NK-92 (cell line): ENCODE data around the gene CRK.
"Not testable (repeated sequence)": the region's sequence is repeated elsewhere in the genome, so short reads cannot be mapped to it uniquely, and the experiment has no call there.

Experiments
- DNase-seq: peaks from one replicate; lab custom pipeline; 2025; ENCODE audit not compliant: unreplicated experiment; lab: John Stamatoyannopoulos, UW

CRK gene

DNA sequence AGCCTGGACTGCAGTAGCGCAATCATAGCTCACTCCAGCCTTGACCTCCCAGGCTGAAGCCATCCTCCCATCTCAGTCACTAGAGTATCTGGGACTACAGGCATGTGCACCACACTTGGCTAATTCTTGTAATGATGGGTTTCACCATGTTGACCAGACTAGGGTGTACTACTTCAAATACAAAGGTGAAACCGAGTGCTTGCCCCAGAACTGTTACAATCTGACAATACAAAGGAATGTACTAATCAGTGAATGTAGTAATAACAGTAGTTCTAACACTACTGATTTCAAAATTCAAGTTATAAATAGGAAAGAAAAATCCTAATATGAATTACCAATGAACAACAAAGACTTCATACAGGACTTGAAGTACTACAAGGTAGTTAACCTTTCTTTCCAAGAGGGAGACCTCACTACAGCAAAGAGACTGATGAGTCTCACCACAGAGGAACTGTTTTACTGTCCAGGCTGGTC lies 24.4 kb downstream of the CRK start:
- DNase-seq: no peak

DNA sequence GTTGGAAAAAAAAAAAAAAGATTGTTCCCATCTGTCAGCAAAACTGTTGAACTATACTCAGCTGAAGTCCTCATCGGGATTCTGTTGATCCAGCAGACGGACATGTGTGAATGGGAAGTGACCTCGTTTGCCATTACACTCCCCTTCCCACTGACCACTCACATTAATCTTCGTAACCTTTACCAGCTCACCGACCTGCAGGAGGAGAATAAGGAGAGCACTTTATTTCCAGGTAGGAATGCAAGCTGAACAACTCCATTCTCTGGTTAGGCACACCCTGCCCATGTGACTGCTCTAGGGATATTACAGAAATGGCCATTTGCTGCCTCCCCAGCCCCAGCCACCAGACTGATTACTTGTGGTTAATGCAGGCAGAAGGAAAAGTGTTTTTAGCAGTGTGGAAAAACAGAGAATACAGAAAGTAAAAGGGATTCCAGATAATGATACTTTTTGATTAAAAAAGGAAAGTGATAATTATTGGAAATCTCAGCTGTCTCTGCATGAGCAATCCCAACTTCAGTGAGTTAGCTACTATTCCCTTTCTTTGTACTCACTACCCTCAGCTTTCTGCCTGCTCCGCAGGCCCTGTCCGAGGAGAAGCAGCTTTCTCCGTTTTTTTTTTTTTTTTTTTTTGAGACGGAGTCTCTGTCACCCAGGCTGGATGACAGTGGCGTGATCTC lies 32.4 kb downstream of the CRK start:
- no peak for DNase-seq

DNA sequence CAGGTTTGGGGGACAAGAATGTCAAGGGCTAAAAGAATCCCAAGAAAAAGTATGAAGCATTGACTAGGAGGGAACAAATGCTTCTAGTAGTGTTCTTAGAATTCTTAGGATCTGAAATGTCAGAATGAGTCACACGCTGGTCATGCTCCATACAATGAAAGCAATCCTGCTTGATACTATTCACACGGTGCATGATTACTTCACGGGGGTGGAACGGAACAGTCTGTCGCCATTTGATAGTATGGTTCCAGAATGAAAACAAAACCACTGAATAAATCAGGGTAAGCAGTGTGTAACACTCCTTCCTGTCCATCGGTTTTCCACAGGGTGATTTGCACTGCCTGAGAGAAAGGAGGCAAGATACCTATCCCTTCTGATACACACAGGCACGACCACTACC lies 33.1 kb downstream of the CRK start:
- no peak for DNase-seq

DNA sequence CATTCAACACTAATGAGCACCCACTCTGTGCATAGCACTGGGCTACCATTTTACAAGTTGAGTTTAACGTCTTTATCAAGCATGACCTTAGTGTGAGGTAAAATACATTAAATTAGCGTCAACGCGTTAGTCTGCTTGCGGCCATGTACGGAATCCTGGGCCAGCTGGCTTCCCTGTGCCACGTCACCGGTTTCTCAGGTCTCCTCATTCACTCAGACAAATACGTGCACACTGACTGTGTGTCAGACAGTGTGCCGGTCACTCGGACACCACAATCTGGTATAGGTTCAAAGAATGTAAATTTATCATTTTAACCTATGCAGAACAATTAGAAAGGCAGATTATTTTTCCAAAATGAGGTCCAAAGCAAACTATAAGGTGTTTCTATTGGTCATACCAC lies 34.6 kb downstream of the CRK start:
- no peak for DNase-seq

DNA sequence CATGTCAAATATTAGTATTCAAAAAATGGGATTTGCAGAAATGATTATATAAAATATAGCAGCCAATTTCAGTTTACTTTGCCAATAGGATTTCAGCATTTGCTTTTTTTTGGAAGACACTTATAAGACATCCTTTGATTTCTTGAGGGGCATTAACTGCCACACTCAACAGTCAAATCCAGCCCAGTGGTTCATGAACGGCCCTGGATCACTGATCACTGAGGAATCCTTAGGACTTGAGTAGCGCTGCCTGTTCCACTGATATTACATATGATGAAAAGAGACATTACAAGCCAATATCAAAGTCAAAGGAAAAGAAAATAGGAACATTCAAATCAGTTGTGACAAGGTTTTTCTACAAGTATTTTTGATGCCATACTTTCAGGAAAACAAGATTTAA lies 35.1 kb downstream of the CRK start:
- DNase-seq: no peak

DNA sequence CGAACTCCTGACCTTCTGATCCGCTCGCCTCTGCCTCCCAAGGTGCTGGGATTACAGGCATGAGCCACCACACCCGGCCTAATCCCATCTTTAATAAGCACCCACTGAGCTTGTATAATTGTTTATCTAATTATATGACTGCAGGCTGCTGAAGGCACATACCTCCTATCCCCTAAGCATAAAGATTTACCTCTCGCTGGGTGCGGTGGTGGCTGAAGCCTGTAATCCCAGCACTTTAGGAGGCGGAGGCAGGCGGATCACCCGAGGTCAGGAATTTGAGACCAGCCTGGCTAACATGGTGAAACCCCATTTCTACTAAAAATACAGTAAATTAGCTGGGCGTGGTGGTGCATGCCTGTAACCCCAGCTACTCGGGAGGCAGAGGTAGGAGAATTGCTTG lies 35.9 kb downstream of the CRK start:
- no peak for DNase-seq

DNA sequence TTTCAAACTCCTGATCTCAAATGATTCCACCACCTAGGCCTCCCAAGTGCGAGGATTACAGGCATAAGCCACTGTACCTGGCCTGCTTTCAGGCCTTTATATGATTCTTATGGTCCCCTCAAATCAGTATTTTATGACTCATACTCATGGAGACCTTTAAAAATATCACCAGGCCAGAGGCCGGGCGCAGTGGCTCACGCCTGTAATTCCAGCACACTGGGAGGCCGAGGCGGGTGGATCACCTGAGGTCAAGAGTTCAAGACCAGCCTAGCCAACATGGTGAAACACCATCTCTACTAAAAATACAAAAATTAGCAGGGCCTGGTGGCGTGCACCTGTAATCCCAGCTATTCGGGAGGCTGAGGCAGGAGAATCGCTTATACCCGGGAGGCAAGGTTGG lies 37.6 kb downstream of the CRK start:
- DNase-seq: not testable (repeated sequence)

DNA sequence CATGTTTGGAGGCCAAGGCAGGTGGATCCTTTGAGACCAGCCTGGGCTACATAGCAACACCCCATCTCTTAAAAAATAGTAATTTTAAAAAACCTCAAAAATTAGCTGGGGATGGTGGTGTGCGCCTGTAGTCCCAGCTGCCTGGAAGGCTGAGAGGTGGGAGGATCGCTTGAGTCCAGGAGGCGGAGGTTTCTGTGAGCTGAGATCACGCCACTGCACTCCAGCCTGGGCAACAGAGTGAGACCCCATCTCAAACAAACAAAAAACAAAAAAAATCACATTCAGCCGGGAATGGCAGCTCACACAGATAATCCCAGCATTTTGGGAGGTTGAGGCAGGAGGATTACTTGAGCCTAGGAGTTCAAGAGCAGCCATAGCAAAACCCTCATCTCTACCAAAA lies 39.6 kb downstream of the CRK start:
- DNase-seq: no peak

DNA sequence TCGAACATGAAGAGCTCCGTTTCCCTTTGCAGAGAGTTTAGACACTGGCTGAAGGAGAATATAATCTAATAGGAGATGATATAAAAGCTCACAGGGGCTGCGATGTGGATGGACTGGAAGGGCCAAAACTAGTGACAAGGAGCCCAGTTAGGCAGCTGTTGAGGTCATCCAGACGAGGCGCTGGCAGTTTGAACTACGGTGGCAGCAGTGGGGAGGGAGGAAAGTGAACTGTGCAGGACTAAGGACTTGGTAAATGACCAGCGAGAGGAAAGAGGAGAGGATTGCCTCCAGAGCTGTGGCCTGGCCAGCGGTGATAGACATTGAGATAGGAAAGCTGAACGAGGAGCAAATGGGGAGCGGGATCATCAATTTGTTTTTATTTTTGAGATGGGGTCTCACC lies 41.4 kb downstream of the CRK start:
- DNase-seq: no peak

DNA sequence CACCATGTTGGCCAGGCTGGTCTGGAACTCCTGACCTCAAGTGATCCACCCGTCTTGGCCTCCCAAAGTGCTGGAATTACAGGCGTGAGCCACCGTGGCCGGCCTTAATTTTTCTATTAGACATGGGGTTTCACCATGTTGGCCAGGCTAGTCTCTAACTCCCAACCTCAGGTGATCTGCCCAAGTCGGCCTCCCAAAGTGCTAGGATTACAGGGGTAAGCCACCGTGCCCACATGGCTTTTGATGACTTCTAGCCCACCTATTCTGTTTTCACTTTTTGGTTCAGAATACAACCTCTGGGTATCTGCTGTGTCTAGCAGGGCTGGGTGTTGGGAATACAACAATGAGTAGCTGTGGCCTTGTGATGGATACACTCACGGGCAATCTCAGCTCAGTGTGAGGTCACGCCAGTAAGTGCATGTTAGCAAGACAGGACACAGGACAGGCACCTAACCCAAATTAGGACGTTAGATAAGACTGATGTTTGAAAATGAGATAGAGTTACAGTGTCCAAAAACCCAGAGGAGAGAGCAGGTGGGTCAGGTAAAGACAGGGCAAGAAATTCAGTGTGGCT lies 41.9 kb downstream of the CRK start:
- DNase-seq: no peak

DNA sequence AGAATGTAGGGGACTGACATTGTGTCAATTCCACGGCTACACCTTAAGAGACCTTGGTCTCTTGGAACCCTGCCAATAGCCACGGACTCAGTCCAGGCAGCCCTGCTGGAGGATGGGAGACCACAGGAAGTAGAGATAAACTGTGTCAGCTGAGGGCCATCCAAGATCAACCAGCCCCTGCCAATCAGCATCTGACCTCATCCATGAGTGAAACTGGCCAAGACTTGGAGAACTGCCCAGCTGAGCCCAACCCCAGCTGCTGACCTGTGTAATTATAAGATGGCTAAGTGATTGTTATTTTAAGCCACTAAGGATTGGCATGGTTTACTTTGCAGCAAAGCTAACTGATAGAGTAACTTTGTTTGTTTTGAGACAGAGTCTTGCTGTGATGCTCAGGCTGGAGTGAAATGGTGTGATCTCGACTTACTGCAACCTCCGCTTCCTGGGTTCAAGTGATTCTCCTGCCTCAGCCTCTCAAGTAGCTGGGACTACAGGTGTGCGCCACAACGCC lies 42.7 kb downstream of the CRK start:
- no peak for DNase-seq

DNA sequence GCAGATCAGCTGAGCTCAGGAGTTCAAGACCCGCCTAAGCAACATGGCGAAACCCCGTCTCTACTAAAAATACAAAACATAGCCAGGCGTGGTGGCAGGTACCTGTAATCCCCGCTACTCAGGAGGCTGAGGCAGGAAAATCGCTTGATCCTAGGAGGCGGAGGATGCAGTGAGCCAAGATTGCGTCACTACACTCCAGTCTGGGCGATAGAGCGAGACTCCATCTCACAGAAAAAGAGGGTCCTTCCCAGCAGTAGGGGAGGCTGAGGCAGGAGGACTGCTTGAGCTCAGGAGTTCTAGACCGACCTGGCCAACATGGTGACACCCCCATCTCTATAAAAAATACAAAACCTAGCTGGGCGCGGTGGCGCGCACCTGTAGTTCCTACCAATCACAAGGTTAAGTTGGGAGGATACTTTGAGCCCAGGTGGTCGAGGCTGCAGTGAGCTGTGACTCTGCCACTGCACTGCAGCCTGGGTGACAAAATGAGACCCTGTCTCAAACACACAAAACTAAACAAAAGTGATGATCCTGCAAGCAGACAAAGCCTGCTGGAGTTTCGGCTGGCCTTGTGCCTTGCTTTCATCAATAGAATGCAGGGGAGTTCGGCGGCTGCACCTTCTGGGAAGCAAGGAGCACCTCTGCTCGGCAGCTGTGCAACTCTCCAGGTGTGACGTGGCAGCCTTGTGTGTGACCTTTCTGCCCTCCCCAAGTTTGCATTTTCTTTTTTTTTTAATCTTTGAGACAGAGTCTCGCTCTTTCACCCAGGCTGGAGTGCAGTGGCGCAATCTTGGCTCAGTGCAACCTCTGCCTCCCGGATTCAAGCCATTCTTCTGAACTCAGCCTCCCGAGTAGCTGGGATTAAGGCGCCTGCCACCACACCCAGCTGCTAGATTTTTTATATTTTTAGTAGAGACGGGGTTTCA lies 43.6 kb downstream of the CRK start:
- no peak for DNase-seq

DNA sequence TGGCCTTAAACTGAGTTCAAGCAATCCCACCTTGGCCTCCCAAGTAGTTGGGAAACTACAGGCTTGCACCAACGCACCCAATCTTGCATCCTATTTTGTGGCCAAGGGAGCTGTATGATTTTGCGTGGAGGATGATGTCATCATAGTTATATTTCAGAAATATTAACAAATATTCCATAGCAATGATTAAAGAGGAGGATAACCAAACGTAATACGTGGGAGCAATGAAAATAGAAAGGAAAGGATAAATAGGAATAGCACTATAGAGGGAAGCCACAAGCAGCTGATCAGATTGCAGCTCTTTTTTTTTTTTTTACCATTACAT lies 53.8 kb downstream of the CRK start:
- no peak for DNase-seq

DNA sequence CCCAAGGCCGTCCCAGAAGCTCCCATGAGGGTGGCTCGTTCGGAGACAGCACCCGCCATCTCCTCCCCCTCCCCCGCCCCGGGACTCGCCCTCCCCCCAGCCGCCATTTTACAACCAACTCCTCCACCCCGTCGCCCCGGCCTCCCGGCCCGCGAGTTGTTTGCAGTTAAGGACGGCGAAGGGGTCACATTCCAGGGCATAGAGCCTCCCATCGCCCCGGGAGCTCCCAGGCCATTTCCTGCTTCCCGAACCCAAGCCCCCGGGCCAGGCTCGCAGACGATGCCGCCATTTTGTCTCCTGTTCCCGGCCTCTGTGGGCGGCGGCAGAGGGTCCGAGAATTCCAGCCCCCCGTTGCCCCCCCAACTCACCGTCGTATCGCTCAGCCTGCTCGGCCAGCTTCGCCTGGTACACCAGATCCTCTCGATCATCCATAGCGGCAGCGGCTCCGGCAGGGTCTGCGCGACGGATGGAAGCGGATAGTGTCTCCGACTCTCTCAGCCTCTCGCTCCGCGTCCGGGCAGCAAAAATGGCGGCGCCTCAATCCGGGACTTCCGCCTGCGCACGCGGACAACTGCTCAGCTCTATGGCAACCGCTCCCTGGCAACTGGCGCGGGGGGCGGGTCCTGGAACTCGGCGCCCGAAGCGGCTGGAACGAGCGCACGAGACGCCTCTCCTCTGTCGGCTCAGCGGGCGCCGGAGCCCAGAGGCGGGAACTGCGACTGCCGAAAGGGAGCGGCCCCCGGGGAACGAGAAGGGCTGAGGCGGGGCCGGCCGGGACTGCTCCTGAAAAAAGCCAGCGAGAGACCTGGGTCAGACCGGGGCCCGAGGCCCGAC lies 56.1 kb downstream of the CRK start, which contains the start of gene YWHAE:
Gene YWHAE (minus strand): TSS at position 544 of the 834 bp plus-strand sequence. CDS start 112 bp downstream, at position 432.
- DNase-seq: peak; percentile 50

DNA sequence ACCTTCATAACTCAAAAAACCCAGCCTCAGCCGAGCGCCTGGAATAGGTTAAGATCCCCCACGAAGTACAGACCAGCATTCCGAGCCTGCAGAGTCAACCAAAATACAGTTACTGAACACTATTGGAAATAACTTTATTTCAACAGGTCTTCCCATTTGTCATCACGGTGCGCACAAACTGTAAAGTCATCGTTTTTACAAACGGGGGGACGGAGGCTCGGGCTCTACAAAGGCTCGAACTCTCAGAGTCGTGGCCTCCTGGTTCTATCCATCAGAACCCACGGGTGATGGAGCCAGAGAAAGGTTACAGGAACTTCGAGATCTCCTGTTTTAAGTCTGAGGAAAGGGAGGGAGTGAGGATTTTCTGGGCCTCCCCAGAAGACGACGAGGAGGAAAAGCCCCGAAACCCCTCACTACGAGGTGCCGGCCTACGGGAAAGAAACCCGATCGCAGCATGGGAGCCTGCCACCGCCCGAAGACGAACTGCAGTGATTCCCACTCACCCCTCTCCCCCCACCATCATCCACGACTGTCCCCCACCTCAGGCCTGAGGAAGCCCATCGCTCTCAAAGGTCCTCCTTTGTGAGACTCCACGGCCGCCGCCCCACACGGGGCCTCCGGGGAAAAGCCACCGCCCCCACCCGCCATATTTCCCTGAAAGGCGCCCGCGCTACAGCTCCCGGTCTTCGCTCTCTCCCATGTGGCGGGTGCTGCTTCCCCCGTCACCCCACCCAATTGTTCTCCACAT lies 56.9 kb downstream of the CRK start:
- DNase-seq: no peak

DNA sequence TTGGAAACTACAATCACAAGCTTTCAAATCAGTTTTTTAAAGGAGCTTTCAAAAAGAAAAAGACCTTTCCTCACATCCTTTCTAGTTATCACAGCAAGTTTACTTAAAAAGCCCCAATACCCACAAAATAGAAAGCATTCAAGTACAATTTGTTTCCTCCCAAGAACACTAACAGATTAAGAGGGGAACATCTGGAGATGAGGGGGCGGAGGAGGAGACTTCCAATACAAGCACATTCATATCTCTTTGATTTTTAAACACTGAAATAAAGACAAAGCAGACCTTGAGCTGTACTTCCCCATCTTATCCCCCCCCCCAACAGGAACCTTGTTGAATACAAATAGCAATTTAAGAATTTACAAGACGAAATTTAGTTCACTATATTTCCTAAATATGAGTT lies 58.0 kb downstream of the CRK start:
- no peak for DNase-seq

DNA sequence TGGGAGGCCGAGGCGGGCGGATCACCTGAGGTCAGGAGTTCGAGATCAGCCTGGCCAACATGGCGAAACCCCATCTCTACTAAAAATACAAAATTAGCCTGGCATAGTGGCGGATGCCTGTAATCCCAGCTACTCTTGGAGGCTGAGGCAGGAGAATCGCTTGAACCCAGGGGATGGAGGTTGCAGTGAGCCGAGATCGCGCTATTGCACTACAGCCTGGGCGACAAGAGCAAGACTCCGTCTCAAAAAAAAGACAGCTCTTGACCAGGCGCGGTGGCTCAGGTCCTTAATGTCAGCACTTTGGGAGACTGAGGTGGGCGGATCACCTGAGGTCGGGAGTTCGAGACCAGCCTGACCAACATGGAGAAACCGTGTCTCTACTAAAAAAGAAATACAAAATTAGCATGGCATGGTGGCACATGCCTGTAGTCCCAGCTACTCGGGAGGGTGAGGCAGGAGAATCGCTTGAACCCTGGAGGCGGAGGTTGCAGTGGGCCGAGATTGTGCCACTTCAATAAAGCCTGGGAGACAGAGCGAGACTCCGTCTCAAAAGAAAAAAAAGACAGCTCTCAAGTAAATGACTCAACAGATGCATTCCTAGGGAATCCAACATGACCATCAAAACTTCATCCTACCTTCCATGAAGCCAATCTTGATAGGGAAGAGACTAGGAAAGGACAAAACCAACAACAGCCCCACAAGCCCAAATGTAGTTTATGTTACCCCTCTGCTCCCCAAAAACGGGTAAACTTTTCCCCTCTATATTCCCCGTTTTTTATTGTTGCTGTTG lies 60.0 kb downstream of the CRK start:
- not testable (repeated sequence) for DNase-seq

DNA sequence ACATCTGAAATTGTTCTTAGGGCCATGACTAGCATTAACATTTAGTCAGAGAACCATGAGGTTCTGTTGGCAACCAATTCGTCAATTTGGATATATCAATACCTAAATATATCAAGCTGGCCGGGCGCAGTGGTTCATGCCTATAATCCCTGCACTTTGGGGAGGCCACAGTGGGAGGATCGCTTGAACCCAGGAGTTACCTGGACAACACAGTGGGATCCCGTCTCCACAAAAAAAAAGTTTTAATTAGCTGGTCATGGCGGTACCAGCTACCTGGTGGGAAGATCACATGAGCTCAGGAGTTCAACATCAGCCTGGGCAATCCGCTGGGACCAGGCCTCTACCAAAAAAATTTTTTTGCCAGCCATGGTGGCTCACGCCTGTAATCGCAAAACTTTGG lies 64.5 kb downstream of the CRK start:
- DNase-seq: no peak
